Activated T-cell treated with anti-CD3 and anti-CD28 coated beads, Interleukin-2, amount 50 U/mL, for 4 hours (primary cell): ENCODE results near the gene GET4. TPM values are rescaled to one million over a fixed set of nuclear protein-coding genes. Genes with fewer than 3 reads are reported as not detected.
"Not testable (repeated sequence)": the region's sequence is repeated elsewhere in the genome, so short reads cannot be mapped to it uniquely, and the experiment has no call there.

Source experiments
- ATAC-seq, 2 donors: fragments of 200-7000 bp; cut with Tn5 transposase; one replicate each; pipeline ENCODE4 v1.10.0; 2021
- DNase-seq: peaks from one replicate; pipeline ENCODE4 v3.0.0-alpha.2; 2020
- H3K27me3 Mint-ChIP-seq: one replicate; pipeline ENCODE4 v1.8.0; 2021; ENCODE audit warnings: low read depth, mixed read lengths
- H3K36me3 Mint-ChIP-seq: one replicate; pipeline ENCODE4 v1.8.0; 2022; ENCODE audit warnings: mixed read lengths; ENCODE audit not compliant: insufficient read depth
- H3K4me1 Mint-ChIP-seq: one replicate; pipeline ENCODE4 v1.8.0; 2021; ENCODE audit warnings: low read depth, mixed read lengths
- H3K4me3 Mint-ChIP-seq: one replicate; pipeline ENCODE4 v1.8.0; 2021; ENCODE audit warnings: mild to moderate bottlenecking, moderate library complexity, mixed read lengths
- H3K9me3 Mint-ChIP-seq: one replicate; pipeline ENCODE4 v1.8.0; 2021; ENCODE audit warnings: mixed read lengths
- total RNA-seq, 3 donors: library from RNA; stranded (reverse); gene quantifications; one replicate each; pipeline ENCODE4 v1.2.1, GENCODE V29; 2021

Gene GET4
- total RNA-seq, 3 donors from 2014 or later: 47.9 to 55.3 (median 52.1) TPM

GRCh38 chr7:922334-923107, 46.2 kb downstream of the GET4 start:
- peak overlapping the region; percentile 77 for H3K4me3 Mint-ChIP-seq
- H3K36me3 Mint-ChIP-seq: no peaks in the 10 kb centered on the region
- no peaks in the 10 kb centered on the region for H3K9me3 Mint-ChIP-seq
- ATAC-seq (peak; percentile 3 to 5), DNase-seq (peak; percentile 53)
- no peaks in the 10 kb centered on the region for H3K27me3 Mint-ChIP-seq
- H3K4me1 Mint-ChIP-seq: peaks cover 42% of the 10 kb centered on the region

DNA sequence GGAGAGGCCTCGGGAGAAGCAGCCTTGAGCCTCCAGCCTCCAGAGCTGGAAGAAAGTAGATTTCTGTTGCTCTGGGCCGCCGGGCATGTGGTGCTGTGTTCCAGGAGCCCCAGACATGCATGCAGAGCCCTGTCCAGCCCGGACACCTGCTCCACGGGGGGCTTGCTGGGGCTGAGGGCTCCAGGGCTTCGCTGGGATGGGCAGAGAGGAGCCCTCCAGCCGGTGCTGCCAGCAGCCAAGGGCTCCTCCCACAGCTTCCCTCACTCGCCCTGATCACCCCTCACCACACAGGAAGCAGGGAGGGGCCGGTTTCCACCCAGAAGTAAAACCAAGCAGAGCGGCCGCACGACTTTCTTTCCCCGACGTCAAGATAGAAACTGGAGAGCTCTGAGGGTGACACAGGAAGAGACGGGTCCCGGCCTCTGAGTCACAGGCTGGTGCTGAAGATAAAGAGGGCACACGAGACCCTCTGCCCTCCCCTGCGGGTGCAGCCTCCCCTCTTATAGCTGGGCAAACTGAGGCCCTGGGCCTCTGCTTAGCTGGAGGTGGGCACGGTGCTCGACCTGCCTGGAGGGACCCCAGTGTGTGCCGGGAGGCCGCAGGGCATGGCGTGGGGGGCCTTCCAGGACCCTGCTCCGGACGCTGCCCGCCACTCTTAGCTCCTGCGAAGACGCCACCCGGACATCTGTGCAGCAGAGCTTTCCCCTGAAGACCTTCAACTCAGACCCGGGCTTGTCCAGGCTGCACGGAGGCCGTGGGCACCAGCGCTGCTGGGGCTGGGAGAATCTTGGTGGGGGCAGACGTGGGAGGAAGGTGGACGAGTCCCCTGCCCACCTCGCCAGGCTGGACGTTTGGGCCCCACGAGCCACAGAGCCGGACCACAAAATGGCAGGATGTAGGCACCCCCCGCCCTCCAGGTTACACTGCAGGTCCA, 47.0 kb downstream of the GET4 start:
- H3K27me3 Mint-ChIP-seq: no peaks in the 10 kb centered on the region
- ATAC-seq: peak; percentile 84 to 87
- peaks cover 45% of the 10 kb centered on the region for H3K4me1 Mint-ChIP-seq
- no peaks in the 10 kb centered on the region for H3K9me3 Mint-ChIP-seq
- H3K36me3 Mint-ChIP-seq: no peaks in the 10 kb centered on the region
- peak; percentile 89 for DNase-seq
- H3K4me3 Mint-ChIP-seq: peak overlapping the region; percentile 77

- H3K4me1 Mint-ChIP-seq: peaks cover 51% of the 10 kb centered on the region
- DNase-seq, H3K4me3 Mint-ChIP-seq: not testable (repeated sequence)
These were observed 47.7 kb downstream of the GET4 start for GRCh38 chr7:924042-924441.

DNA sequence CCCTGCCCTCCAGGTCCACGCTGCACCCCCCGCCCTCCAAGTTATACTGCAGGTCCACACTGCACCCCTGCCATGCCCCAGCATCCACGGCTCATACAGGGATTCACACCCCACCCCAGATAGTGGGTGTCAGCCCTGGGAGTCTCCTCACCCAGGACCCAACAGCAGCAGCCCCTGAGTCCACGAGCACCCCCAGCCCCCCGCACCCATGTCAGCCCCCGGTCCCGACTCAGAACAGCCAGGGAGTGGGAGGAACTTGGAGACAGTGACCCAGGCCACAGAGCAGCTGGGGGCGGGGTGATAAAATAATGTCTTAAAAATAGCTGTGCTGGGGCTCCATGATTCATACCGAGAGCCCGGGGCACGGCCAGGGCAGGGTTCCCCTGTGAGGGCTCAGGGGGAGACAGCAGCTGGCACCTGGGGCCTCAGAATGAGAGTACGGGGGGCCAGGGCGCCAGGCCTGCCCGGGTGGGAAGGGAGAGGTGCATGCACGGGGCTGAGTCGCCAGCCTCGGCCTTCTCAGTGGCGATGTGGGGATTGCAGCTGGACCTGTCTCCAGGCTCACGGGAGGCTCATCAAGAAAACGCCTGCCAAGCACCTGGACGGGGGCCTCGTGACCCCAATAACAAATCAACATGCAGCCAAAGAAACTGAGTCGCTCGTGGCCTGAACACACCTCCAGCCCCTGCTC, 48.3 kb downstream of the GET4 start:
- no peaks in the 10 kb centered on the region for H3K9me3 Mint-ChIP-seq
- DNase-seq (peak; percentile 50), ATAC-seq (peak; percentile 32 to 33)
- peaks cover 55% of the 10 kb centered on the region for H3K4me1 Mint-ChIP-seq
- no peaks in the 10 kb centered on the region for H3K27me3 Mint-ChIP-seq
- H3K36me3 Mint-ChIP-seq: no peaks in the 10 kb centered on the region
- peak overlapping the region; percentile 74 for H3K4me3 Mint-ChIP-seq

More at GRCh38 chr7:924042-924441, 47.7 kb downstream of the GET4 start:
- H3K9me3 Mint-ChIP-seq, H3K36me3 Mint-ChIP-seq, ATAC-seq, H3K27me3 Mint-ChIP-seq: not testable (repeated sequence)

GRCh38 chr7:925601-926000, 49.2 kb downstream of the GET4 start:
- H3K4me1 Mint-ChIP-seq: peaks cover 58% of the 10 kb centered on the region
- H3K9me3 Mint-ChIP-seq: no peaks in the 10 kb centered on the region
- H3K4me3 Mint-ChIP-seq: no peak overlapping the region
- no peaks in the 10 kb centered on the region for H3K27me3 Mint-ChIP-seq
- H3K36me3 Mint-ChIP-seq: no peaks in the 10 kb centered on the region
- DNase-seq: peak; percentile 66
- ATAC-seq: peak; percentile 5 to 12

GRCh38 chr7:926061-927030, 50.0 kb downstream of the GET4 start:
- peaks cover 52% of the 10 kb centered on the region for H3K4me1 Mint-ChIP-seq

DNA sequence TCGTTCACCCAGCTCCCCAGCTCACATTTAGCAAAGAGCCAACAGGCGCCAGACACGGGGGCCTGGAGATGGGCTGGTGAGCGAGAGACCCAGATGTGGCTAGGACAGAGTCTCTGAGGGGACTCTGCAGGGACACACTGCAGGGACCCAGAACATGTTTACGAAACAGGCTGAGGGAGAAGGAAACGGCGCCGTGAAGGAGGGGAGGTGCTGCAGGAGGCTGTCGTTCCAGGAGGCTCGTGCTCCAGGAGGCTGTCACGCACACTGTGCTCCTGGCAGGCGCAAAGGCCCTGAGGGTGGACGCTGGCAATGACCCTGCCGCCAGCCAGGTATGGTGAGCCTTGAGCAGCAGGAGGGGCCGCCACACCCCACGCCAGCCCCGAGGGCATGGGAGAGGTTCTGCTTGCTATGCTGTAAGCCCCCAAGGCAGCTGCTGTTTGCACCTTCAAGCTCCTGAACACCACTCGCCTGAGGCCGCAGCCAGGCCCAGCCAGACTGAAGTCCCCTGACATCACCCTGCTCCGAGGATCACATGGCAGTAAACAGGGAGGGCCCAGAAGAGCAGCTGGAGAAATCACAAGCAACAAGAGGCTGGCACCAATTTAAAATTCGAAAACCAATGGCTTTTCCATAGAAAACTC, 50.8 kb downstream of the GET4 start:
- DNase-seq: peak; percentile 4
- Mint-ChIP-seq H3K27me3 (no peaks in the 10 kb centered on the region), H3K4me3 (peak overlapping the region; percentile 19), H3K9me3 (no peaks in the 10 kb centered on the region), H3K36me3 (no peaks in the 10 kb centered on the region), H3K4me1 (peaks cover 47% of the 10 kb centered on the region)
- no peak for ATAC-seq

More at GRCh38 chr7:926061-927030, 50.0 kb downstream of the GET4 start:
- no peaks in the 10 kb centered on the region for H3K27me3 Mint-ChIP-seq
- ATAC-seq (no peak), DNase-seq (peak; percentile 3)
- H3K9me3 Mint-ChIP-seq: no peaks in the 10 kb centered on the region
- H3K4me3 Mint-ChIP-seq: no peak overlapping the region
- no peaks in the 10 kb centered on the region for H3K36me3 Mint-ChIP-seq

DNA sequence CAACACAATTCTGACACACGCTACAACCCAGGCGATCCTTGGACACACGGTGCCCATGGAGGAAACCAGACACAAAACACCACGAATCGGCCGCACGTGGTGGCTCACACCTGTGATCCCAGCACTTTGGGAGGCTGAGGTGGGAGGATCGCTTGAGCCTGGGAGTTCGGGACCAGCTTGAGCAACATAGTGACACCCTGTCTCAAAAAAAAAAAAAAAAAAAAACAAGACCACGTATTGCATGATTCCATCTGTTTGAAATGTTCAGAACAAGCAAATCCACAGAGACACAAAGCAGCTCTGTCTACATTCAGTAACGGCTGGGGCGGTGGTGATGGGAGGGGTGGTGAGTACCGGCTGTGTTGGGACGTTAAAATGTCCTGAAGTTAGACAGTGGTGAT, 53.0 kb downstream of the GET4 start:
- H3K4me3 Mint-ChIP-seq: peak overlapping the region; percentile 46
- ATAC-seq (no peak), DNase-seq (no peak)
- no peaks in the 10 kb centered on the region for H3K36me3 Mint-ChIP-seq
- H3K4me1 Mint-ChIP-seq: peaks cover 36% of the 10 kb centered on the region
- no peaks in the 10 kb centered on the region for H3K9me3 Mint-ChIP-seq
- H3K27me3 Mint-ChIP-seq: no peaks in the 10 kb centered on the region

DNA sequence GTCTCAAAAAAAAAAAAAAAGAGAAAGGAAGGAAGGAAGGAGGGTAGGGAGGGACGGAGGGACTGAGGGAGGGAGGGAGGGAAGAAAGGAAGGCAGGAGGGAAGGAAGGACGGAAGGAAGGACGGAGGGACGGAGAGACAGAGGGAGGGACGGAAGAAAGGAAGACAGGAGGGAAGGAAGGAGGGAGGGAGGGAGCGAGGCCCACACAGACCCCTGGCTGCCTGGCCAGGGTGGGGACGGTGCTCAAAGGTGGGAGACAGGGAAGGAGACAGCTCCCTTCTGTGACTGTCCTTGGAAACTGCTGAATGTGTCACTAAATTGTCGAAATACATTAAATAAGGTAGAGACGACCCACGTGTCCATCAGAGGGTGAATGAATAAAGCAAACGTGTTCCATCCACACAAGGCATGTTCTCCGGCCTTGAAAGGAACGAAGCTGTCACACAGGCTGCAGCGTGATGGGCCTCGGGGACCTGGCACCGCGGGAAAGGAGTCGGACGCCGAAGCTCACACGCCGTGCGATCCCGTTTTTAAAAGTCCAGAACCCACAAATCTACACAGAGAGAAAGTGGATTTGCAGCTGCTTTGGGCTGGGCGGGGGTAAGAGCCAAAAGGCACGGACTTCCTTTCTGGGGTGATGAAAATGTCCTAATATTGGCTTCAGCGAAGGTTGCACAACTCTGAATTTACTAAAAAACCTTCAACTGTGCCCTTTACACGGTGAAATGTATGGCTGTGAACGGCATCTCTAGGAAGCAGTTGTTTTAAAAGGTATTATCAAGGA, 54.8 kb downstream of the GET4 start:
- no peaks in the 10 kb centered on the region for H3K9me3 Mint-ChIP-seq
- H3K4me1 Mint-ChIP-seq: peaks cover 26% of the 10 kb centered on the region
- H3K4me3 Mint-ChIP-seq: no peak overlapping the region
- no peaks in the 10 kb centered on the region for H3K36me3 Mint-ChIP-seq
- H3K27me3 Mint-ChIP-seq: no peaks in the 10 kb centered on the region
- no peak for ATAC-seq
- DNase-seq: no peak

DNA sequence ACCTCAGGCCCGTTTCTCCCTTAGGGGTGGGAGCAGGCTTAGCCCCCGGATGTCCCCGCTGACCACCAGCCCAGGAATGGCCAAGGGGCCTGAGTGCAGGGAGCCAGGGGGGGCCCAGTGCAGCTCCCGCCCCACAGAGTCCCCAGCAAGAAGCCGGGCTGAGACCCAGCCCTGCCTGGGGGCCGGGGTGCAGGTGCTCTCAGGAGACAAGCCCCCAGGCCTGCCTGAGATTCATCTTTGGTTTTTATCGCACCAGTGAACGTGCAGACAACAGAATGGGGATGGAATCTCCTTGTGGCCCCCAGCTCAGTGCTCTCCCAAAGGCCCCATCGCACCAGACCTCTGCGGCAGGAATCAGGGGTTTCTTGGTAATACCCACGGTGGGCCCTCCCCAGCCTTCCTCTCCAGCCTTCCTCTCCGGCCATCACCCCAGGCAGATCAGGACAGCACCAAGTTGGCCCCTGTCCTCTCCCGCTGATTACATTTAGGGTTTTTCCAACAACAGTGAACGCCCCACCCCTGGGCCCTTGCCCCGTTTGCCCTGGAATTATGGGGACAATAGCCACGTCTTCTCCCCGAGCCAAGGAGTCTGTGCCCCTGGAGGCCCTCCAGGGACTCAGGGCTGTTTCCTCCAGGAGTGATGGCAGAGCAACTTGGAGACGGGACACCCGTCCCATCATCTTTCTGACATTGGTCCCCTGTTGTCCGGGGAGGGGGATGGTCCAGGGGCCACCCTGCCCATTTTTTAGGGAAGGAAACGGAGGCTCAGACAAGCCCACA, 55.7 kb downstream of the GET4 start:
- Mint-ChIP-seq H3K27me3 (no peaks in the 10 kb centered on the region), H3K36me3 (no peaks in the 10 kb centered on the region), H3K4me3 (no peak overlapping the region), H3K9me3 (no peaks in the 10 kb centered on the region), H3K4me1 (peaks cover 31% of the 10 kb centered on the region)
- no peak for ATAC-seq
- no peak for DNase-seq

DNA sequence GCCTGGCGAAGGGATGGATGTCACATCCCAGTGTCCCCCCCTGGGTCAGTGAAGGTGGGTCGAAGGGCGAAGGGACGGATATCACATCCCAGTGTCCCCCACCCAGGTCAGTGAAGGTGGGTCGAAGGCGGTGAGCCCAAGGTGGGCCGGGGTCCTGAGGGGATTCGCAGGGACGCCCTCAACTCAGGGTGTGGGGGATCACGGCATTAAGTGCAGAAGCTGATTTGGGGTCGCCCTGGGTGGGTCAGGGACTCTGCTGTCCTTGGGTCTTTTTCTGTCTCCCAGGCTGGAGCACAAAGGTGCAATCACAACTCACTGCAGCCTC, 56.3 kb downstream of the GET4 start:
- ATAC-seq: no peak
- no peak for DNase-seq
- H3K9me3 Mint-ChIP-seq: no peaks in the 10 kb centered on the region
- H3K36me3 Mint-ChIP-seq: no peaks in the 10 kb centered on the region
- H3K4me3 Mint-ChIP-seq: no peak overlapping the region
- H3K27me3 Mint-ChIP-seq: no peaks in the 10 kb centered on the region
- H3K4me1 Mint-ChIP-seq: peaks cover 28% of the 10 kb centered on the region
